Stomach (tissue), 9 donors: ENCODE data around the gene SYF2. TPM values are rescaled to one million over a fixed set of nuclear protein-coding genes. Genes with fewer than 3 reads are reported as not detected.

ENCODE experiments used
- DNase-seq, 2 donors: peaks; one replicate each; pipeline versions ENCODE4 v3.0.0 to v3.0.0-alpha.2; 2013 to 2019
- H3K27ac ChIP-seq, 5 donors: fragments of 200-600 bp in 4 of 5; sonication (generic) in 4 of 5; one replicate each; pipeline ENCODE4 v1.5.1; 2013 to 2019; ENCODE audit warnings: mild to moderate bottlenecking in 1 of 5, moderate library complexity in 1 of 5
- H3K27me3 ChIP-seq, 3 donors: fragments of 200-600 bp; sonication (generic); one replicate each; pipeline ENCODE4 v1.5.1; 2017 to 2019; ENCODE audit warnings: mixed run types in 1 of 3
- H3K36me3 ChIP-seq, 4 donors: fragments of 200-600 bp; sonication (generic); 1 replicate in 3 of 4; 2 replicates in 1 of 4; pipeline ENCODE4 v1.5.1; 2016 to 2019
- H3K4me1 ChIP-seq, 4 donors: fragments of 200-600 bp; sonication (generic); one replicate each; pipeline ENCODE4 v1.5.1; 2016 to 2019
- H3K4me3 ChIP-seq, 4 donors: fragments of 200-600 bp; sonication (generic) in 3 of 4; one replicate each; pipeline ENCODE4 v1.5.1; 2016 to 2019; ENCODE audit warnings: mild to moderate bottlenecking in 1 of 4
- H3K9me3 ChIP-seq, 4 donors: fragments of 200-600 bp; sonication (generic); one replicate each; pipeline ENCODE4 v1.5.1; 2016 to 2019
- EP300 ChIP-seq: sonication (generic); formaldehyde crosslinking; IDR thresholded peaks from one replicate; pipeline ENCODE4 v1.6.1; 2017; ENCODE audit warnings: antibody characterized with exemption
- POLR2A ChIP-seq, 4 donors: fragments of 450-650 bp; IDR thresholded peaks; one replicate each; pipeline ENCODE4 v1.6.1; 2016; ENCODE audit warnings: antibody characterized with exemption in 4 of 4, control low read depth in 2 of 4, mild to moderate bottlenecking in 1 of 4, moderate library complexity in 1 of 4
- POLR2AphosphoS5 ChIP-seq, 3 donors: sonication (generic); formaldehyde crosslinking; IDR thresholded peaks; one replicate each; pipeline ENCODE4 v1.6.1; 2016; ENCODE audit warnings: antibody characterized with exemption in 3 of 3
- WGBS, 5 donors: extraction: QIAGEN DNeasy Blood & Tissue Kit in 3 of 5; methylation state at CpG; one replicate each; pipeline versions ENCODE4 v1.1.5 to v1.1.7; 2013 to 2018; 5-methylcytosine and 5-hydroxymethylcytosine counted together
- intact Hi-C: fragments of 100-400 bp; cut with DNase I; formaldehyde crosslinking; loops from one replicate; pipeline ENCODE4 v1.15.1; 2023; ENCODE audit warnings: low total_unique reads
- polyA plus RNA-seq, 3 donors: library from polyadenylated mRNA; stranded (reverse); fragments of 200-250 nt; gene quantifications; one replicate each; pipeline ENCODE4 v1.2.3, GENCODE V29; 2013
- total RNA-seq, 5 donors: library from RNA; depleted of rRNA; stranded (reverse); fragments of >200 nt; gene quantifications; one replicate each; pipeline versions ENCODE4 v1.1.0 to v1.2.3, GENCODE V29; 2014 to 2016
- TF ChIP-seq, protein P1 (sequence below), 7 experiments: fragments of 450-650 bp in 4 of 7; fragments of 200-600 bp in 3 of 7; sonication (generic) in 3 of 7; IDR thresholded peaks; one replicate each; pipeline ENCODE4 v1.5.1; 2016 to 2019; ENCODE audit warnings: antibody characterized with exemption in 7 of 7, control low read depth in 2 of 7, mild to moderate bottlenecking in 1 of 7
- donor health status: healthy with polysubstance abuse.
- donor health status: Bipolar disorder and iron deficiency.
- donor health status: healthy.

SYF2 gene
- total and polyA plus RNA-seq, 8 donors = 17.9 to 146 (median 54.9) TPM

DNA sequence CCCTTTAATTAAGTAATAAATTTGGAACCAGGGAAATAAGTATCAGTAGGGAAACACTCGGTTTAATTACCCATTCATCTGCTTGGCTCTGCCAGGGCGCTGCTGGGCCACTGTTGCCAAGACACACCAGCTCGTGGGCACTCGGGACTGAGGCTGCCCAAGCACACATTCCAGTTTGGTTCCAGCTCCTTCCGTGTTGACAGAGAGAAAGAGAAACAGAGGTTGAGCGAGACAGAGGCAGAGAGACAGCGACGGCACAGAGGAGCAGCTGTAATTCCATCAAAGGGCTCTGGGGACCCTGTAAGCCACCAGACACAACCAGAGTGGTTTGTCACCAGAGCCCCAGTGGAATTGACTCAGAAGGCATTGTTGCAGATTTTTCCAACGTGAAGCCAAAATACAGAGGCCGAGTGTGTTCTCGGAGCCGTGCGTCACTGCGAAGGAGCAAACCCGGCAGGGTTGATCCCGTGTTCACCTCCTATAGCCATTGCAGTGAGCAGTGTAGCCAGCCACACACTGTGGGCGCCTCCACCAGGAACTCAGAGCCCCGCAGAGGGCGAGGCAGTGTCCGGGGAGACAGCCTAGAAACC, 33.5 kb downstream of the SYF2 start:
- intact Hi-C loops = no loop called here
- no peaks in the 10 kb centered on the region for H3K36me3 ChIP-seq
- peak; percentile 53 to 72 for DNase-seq
- no peaks in the 10 kb centered on the region for H3K9me3 ChIP-seq
- 47 to 59% (median 52%) methylated on average over 20 of the region's 20 CpGs for WGBS, 5 donors
- H3K4me1 ChIP-seq = peaks cover 10 to 18% (median 12%) of the 10 kb centered on the region in 4 donors
- no peaks in the 10 kb centered on the region for H3K27me3 ChIP-seq
- H3K4me3 ChIP-seq = peak overlapping the region in 1 of 4 donors; percentile 18
- TF ChIP-seq, protein P1, sequence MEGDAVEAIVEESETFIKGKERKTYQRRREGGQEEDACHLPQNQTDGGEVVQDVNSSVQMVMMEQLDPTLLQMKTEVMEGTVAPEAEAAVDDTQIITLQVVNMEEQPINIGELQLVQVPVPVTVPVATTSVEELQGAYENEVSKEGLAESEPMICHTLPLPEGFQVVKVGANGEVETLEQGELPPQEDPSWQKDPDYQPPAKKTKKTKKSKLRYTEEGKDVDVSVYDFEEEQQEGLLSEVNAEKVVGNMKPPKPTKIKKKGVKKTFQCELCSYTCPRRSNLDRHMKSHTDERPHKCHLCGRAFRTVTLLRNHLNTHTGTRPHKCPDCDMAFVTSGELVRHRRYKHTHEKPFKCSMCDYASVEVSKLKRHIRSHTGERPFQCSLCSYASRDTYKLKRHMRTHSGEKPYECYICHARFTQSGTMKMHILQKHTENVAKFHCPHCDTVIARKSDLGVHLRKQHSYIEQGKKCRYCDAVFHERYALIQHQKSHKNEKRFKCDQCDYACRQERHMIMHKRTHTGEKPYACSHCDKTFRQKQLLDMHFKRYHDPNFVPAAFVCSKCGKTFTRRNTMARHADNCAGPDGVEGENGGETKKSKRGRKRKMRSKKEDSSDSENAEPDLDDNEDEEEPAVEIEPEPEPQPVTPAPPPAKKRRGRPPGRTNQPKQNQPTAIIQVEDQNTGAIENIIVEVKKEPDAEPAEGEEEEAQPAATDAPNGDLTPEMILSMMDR (IDR thresholded peaks at IDR 0.05) = no peak
- TF ChIP-seq EP300 (no peak), POLR2A (IDR thresholded peaks at IDR 0.05) (no peak), POLR2AphosphoS5 (IDR thresholded peaks at IDR 0.05) (no peak)
- H3K27ac ChIP-seq = peak overlapping the region in 2 of 5 donors; percentile 25 to 26

DNA sequence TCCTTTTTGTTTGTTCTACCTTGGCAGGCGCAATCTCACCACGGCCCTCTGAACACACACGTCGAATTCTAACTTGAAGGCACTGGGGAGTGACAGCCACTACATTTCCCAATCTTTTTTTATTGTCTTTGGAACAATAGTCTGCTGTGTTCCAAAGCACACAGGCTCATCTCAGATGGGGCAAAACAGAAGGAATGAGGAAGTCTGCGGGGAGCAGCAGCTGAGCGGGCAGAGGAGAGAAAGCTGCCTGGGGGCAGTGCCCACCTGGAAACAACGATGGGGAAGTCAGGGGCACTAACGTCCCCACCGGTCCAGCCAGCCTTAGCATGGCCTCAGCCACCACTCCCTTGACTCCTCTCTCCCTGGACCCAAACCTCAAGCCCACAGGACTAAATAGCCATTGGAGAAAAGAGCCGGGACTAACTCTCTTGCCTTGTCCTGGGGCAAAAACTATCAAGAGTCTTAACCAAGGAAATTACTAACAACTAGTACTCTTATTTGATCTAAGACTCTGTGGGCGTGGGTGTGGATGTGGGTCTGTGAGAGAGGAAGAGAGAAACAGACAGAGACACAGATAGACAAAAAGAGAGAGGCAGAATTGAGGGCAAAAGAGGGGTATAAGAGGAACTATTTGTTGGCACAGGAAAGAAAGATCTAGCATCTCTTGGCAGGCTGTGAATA, 34.2 kb downstream of the SYF2 start:
- TF ChIP-seq POLR2AphosphoS5 (IDR thresholded peaks at IDR 0.05) (no peak), POLR2A (IDR thresholded peaks at IDR 0.05) (no peak), EP300 (no peak)
- TF ChIP-seq, protein P1 (IDR thresholded peaks at IDR 0.05) = no peak
- no peaks in the 10 kb centered on the region for H3K9me3 ChIP-seq
- H3K27me3 ChIP-seq = peaks cover 0 to 3% (median 0%) of the 10 kb centered on the region in 3 donors
- H3K4me3 ChIP-seq = no peak overlapping the region
- no peaks in the 10 kb centered on the region for H3K36me3 ChIP-seq
- H3K4me1 ChIP-seq = peaks cover 10 to 18% (median 12%) of the 10 kb centered on the region in 4 donors
- no peak for DNase-seq
- intact Hi-C loops = no loop called here
- 33 to 46% (median 36%) methylated on average over 11 of the region's 11 CpGs for WGBS, 5 donors
- H3K27ac ChIP-seq = peak overlapping the region in 2 of 5 donors; percentile 25 to 26

DNA sequence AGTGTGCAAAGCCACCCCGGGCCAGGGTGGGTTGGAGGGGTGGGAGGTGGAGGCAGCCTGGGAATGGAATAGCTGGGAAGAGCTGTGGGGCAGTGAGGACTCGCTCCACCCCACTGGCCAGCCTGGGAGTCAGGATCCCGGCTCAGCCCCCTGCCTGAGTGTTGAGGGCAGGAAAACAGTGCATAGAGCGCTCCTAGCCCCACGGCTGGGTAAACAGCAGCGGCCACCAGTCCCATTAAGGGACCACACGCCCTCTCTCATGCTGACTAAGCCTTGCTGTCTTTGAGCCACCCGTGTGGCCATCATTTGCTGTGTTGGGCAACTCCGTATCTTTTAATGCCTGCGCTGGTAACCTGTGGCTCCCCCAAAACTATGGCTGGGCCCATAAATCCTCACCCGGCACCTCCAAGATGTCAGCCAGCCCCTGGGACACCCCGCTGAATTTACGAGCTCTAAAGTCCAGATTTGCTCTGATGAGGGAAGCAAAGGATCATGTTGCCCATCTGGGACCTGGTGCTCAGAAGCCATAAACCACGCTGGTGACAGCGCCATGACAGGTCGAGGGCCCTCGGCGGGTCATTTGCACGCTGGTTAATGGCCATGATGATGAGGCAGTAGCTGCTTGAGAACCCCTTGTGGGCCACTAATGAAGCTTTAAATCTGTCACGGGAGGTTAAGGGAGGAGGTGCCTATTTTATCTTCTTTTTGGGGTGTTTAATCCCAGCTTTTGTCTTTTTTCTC, 34.9 kb downstream of the SYF2 start:
- Histone ChIP-seq H3K4me1 (peaks cover 10 to 18% (median 12%) of the 10 kb centered on the region in 4 donors), H3K27me3 (peaks cover 0 to 7% (median 0%) of the 10 kb centered on the region in 3 donors), H3K4me3 (no peak overlapping the region), H3K27ac (no peak overlapping the region), H3K9me3 (no peaks in the 10 kb centered on the region), H3K36me3 (no peaks in the 10 kb centered on the region)
- WGBS, 5 donors = 80 to 87% (median 84%) methylated on average over 17 to 20 of the region's 20 CpGs
- no peak for DNase-seq
- TF ChIP-seq EP300 (no peak), POLR2A (IDR thresholded peaks at IDR 0.05) (no peak)
- TF ChIP-seq, protein P1 (IDR thresholded peaks at IDR 0.05) = no peak
- intact Hi-C loops = no loop called here

DNA sequence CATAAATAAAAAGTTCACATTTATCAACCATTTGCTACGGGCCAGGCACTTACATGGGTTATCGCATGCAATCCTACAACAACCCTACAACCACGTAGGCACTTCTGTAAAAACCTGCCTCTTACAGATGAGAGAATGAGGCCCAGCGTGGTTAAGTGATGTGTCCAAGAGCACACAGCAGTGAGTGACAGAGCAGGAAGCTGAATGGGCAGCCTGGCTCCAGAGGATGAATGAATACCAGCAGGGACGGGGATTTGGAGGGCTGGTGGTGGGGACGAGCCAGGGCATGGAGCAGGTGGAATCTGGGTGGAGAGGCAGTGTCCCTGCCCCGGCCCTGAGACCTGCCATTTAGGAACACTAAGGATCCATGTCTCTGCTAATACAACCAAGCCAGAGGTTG, 35.5 kb downstream of the SYF2 start:
- Histone ChIP-seq H3K36me3 (no peaks in the 10 kb centered on the region), H3K4me1 (peaks cover 10 to 18% (median 12%) of the 10 kb centered on the region in 4 donors), H3K27me3 (peaks cover 0 to 7% (median 0%) of the 10 kb centered on the region in 3 donors), H3K4me3 (no peak overlapping the region), H3K27ac (no peak overlapping the region), H3K9me3 (no peaks in the 10 kb centered on the region)
- WGBS, 5 donors = 80 to 91% (median 89%) methylated on average over 7 of the region's 7 CpGs
- intact Hi-C loops = no loop called here
- DNase-seq = no peak
- TF ChIP-seq EP300 (no peak), POLR2A (IDR thresholded peaks at IDR 0.05) (no peak)
